Uterus (tissue), 2 donors: Measurements from ENCODE around the gene GNA14.

ENCODE experiments used
- POLR2A ChIP-seq, 2 donors: fragments of 450-650 bp; IDR thresholded peaks; one replicate each; pipeline ENCODE4 v1.6.1; 2016; ENCODE audit warnings: antibody characterized with exemption in 2 of 2, mild to moderate bottlenecking in 1 of 2, moderate library complexity in 1 of 2
- TF ChIP-seq, protein P1 (sequence below), 4 experiments: fragments of 200-600 bp in 2 of 4; fragments of 450-650 bp in 2 of 4; sonication (generic) in 2 of 4; IDR thresholded peaks; one replicate each; pipeline ENCODE4 v1.5.1; 2016 to 2019; ENCODE audit warnings: antibody characterized with exemption in 4 of 4, mild to moderate bottlenecking in 2 of 4, moderate library complexity in 1 of 4

DNA sequence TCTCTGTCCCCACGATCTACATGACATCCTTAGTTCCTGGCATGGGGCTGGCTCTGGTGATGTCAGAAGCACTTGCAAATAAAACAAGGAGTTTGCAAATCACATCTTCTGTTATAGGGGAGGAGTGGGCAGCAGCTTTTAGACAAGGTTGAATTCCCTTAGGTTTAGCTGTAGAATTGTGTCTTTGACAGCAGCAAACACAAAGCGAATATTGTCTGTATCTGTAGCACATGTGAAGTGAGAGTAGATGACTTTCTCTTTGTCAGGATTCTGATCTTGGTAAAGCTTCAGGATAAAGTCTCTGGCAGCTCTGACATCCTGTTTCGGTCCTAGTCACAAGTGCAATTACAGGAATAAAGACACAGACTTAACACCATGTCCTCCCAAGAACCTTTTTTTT, 224.3 kb downstream of the GNA14 start:
- TF ChIP-seq POLR2A (IDR thresholded peaks at IDR 0.05): no peak
- TF ChIP-seq, protein P1, sequence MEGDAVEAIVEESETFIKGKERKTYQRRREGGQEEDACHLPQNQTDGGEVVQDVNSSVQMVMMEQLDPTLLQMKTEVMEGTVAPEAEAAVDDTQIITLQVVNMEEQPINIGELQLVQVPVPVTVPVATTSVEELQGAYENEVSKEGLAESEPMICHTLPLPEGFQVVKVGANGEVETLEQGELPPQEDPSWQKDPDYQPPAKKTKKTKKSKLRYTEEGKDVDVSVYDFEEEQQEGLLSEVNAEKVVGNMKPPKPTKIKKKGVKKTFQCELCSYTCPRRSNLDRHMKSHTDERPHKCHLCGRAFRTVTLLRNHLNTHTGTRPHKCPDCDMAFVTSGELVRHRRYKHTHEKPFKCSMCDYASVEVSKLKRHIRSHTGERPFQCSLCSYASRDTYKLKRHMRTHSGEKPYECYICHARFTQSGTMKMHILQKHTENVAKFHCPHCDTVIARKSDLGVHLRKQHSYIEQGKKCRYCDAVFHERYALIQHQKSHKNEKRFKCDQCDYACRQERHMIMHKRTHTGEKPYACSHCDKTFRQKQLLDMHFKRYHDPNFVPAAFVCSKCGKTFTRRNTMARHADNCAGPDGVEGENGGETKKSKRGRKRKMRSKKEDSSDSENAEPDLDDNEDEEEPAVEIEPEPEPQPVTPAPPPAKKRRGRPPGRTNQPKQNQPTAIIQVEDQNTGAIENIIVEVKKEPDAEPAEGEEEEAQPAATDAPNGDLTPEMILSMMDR (IDR thresholded peaks at IDR 0.05): no peak
